AG04450 (cell line): ENCODE results near the gene CARMIL1. TPM values are rescaled to one million over a fixed set of nuclear protein-coding genes. Genes with fewer than 3 reads are reported as not detected.

Experiments
- CTCF ChIA-PET: fragments of 300-600, 350-600 bp; formaldehyde crosslinking; extraction: SDS; loops from one replicate; lab custom pipeline; 2022; ENCODE audit warnings: antibody characterized with exemption, inconsistent platforms; lab: Charles Lee
- POLR2A ChIA-PET: fragments of 350-600 bp; formaldehyde crosslinking; extraction: SDS; loops from one replicate; lab custom pipeline; 2021; ENCODE audit warnings: antibody characterized with exemption, inconsistent platforms; lab: Yijun Ruan, JAX
- DNase-seq: peaks from one replicate; pipeline ENCODE4 v3.0.0-alpha.2; 2011; ENCODE audit warnings: low read depth, low spot score
- H3K27ac ChIP-seq: one replicate; pipeline ENCODE4 v1.5.1; 2012; ENCODE audit warnings: low read depth, low read length, control low read depth
- H3K27me3 ChIP-seq: one replicate; pipeline ENCODE4 v1.6.0; 2012; ENCODE audit warnings: low read length; ENCODE audit not compliant: control insufficient read depth, insufficient read depth
- H3K4me3 ChIP-seq: 2 replicates; pipeline ENCODE4 v1.5.1; 2011; ENCODE audit warnings: mild to moderate bottlenecking, low read depth, low read length, control low read depth
- H3K9me3 ChIP-seq: 2 replicates; pipeline ENCODE4 v1.5.1; 2012; ENCODE audit warnings: low read length; ENCODE audit not compliant: control insufficient read depth, insufficient read depth
- CTCF ChIP-seq: IDR thresholded peaks from 2 replicates; pipeline ENCODE4 v1.5.1; 2011; ENCODE audit warnings: low read depth, low read length, control low read depth, inconsistent platforms
- polyA plus RNA-seq: library from polyadenylated mRNA; depleted of rRNA; stranded (reverse); fragments of >200 nt; gene quantifications from 2 replicates; pipeline ENCODE4 v1.2.3, GENCODE V29; 2011

Gene CARMIL1
- polyA plus RNA-seq, 1 experiment: 0.55 TPM

DNA sequence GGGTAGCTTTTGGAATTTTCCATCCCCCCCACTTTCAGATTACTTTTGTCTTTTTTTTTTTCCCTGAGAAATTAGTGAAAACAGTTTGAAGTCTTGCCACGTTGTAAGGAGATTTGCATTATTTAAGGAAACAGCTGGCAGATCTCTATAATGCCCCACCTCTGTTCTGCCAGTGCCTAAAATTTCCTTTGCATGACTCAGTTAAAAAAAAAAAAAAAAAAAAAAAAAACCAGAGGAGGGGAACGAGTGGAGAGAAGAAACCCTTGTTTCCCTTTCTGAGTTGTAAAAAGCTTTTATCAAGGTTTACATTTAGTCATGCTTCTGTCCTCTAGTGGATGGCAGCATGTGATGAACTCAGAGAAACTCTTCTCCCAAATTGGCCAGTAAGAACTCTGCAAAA lies 33.5 kb downstream of the CARMIL1 start:
- TF ChIP-seq CTCF: peak; percentile 12; the same call in 1 of the 2 replicates
- ChIA-PET CTCF (interaction anchor here (1.3 to 3.1 kb wide), 4 partner anchors 9 to 178 kb away, joined by 3 to 20 read pairs (median 12); partner anchors contain the start of gene CARMIL1), POLR2A (interaction anchor here (0.7 kb wide), 2 partner anchors 13 to 90 kb away, joined by 3 read pairs; no protein-coding TSS in a partner anchor)
- no peaks in the 10 kb centered on the region for H3K27me3 ChIP-seq
- peak overlapping the region; percentile 31 for H3K27ac ChIP-seq
- no peak for DNase-seq
- no peak overlapping the region for H3K4me3 ChIP-seq
- H3K9me3 ChIP-seq: no peaks in the 10 kb centered on the region

- TF ChIP-seq CTCF: no peak
- ChIA-PET CTCF (interaction anchor here (0.6 kb wide), 1 partner anchor 91 kb away, joined by 3 read pairs; no protein-coding TSS in a partner anchor), POLR2A (no interaction called here)
- Histone ChIP-seq H3K4me3 (no peak overlapping the region), H3K9me3 (no peaks in the 10 kb centered on the region), H3K27me3 (no peaks in the 10 kb centered on the region), H3K27ac (no peak overlapping the region)
- DNase-seq: no peak
Observed at GRCh38 chr6:25314509-25315175, 35.5 kb downstream of the CARMIL1 start.

GRCh38 chr6:25315194-25316177 lies 36.3 kb downstream of the CARMIL1 start:
- H3K4me3 ChIP-seq: no peak overlapping the region
- ChIA-PET POLR2A (no interaction called here), CTCF (no interaction called here)
- no peak for DNase-seq
- TF ChIP-seq CTCF: no peak
- no peak overlapping the region for H3K27ac ChIP-seq
- H3K27me3 ChIP-seq: no peaks in the 10 kb centered on the region
- H3K9me3 ChIP-seq: no peaks in the 10 kb centered on the region

DNA sequence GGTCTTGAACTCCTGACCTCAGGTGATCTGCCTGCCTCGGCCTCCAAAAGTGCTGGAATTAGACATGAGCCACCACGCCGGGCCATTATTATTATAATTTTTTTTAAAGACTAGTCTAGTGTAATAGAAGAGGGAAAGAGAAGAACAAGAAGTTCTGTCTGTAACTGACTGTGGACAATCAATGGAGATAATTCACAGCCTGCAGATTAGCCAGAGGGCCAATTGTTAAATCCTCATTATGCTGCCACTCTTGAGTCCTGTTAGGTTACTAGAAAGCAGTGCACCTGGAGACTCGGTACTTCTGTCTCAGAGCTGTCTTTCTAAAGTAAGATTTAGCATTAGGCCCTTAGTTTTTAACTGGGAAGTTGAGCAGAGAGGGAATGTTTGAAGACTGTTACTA lies 37.5 kb downstream of the CARMIL1 start:
- TF ChIP-seq CTCF: no peak
- ChIA-PET POLR2A (no interaction called here), CTCF (no interaction called here)

More for the DNA sequence above, 37.5 kb downstream of the CARMIL1 start:
- Histone ChIP-seq H3K27ac (no peak overlapping the region), H3K27me3 (no peaks in the 10 kb centered on the region), H3K4me3 (no peak overlapping the region), H3K9me3 (no peaks in the 10 kb centered on the region)
- no peak for DNase-seq
